ENCODE data around the gene CCDC6. TPM values are rescaled to one million over a fixed set of nuclear protein-coding genes. Genes with fewer than 3 reads are reported as not detected.

CCDC6 gene
- total RNA-seq, 4 donors from 2014 or later = 65.5 to 104 (median 76.2) TPM

DNA sequence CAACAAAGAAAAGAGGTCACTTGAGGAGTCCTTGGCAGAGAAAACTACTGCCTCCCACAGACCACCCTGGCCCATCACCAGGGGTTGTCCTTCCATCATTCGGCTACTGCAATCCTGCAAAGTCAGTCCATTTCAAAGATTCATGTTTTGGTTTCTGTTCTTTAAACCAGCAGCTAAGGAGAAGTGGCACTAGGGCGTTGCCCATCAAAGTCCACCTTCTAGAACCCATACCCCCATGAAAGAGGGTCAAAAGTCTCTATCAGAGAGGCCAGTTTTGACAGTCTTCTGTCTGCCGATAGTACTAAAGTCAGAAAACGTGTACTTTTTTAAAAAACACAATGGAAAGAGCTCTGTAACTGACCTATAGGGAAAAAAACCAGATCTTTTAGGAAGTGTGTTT is 14.4 kb downstream of the CCDC6 start:
- no peak overlapping the region for H3K4me3 ChIP-seq (ENCODE audit: low read depth, poor library complexity, severe bottlenecking)
- WGBS, 2 donors = 72 to 83% methylated on average over 4 of the region's 4 CpGs
- TF ChIP-seq, protein P1, sequence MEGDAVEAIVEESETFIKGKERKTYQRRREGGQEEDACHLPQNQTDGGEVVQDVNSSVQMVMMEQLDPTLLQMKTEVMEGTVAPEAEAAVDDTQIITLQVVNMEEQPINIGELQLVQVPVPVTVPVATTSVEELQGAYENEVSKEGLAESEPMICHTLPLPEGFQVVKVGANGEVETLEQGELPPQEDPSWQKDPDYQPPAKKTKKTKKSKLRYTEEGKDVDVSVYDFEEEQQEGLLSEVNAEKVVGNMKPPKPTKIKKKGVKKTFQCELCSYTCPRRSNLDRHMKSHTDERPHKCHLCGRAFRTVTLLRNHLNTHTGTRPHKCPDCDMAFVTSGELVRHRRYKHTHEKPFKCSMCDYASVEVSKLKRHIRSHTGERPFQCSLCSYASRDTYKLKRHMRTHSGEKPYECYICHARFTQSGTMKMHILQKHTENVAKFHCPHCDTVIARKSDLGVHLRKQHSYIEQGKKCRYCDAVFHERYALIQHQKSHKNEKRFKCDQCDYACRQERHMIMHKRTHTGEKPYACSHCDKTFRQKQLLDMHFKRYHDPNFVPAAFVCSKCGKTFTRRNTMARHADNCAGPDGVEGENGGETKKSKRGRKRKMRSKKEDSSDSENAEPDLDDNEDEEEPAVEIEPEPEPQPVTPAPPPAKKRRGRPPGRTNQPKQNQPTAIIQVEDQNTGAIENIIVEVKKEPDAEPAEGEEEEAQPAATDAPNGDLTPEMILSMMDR (IDR thresholded peaks at IDR 0.05) = no peak
- TF ChIP-seq POLR2A (IDR thresholded peaks at IDR 0.05) = no peak
- no peak for DNase-seq (ENCODE audit: low spot score in 2 of 2)
- intact Hi-C loops (cut with DNase I; ENCODE audit: low total_unique reads) = no loop called here

DNA sequence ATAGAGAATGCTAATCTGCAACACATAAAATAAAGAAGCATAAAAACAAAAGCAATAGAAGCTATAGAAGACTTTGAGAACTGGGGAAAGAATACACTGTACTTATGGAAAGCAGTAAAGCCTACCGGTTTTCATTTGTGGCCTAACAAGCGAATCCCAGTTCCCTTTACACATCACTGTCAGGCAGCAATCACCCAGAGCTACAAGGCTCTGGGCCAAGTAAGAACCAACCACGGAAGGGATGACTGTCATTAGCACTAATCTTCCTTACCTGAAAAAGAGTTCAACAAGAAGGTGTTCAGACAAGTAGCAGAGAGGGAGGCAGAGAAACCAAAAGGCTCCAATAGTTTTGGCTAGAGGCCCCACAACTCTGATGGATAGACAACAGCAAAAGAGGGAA is 15.0 kb downstream of the CCDC6 start:
- H3K4me3 ChIP-seq (ENCODE audit: low read depth, poor library complexity, severe bottlenecking) = no peak overlapping the region
- intact Hi-C loops (cut with DNase I; ENCODE audit: low total_unique reads) = no loop called here
- DNase-seq (ENCODE audit: low spot score in 2 of 2) = no peak
- TF ChIP-seq, protein P1 (IDR thresholded peaks at IDR 0.05) = no peak
- TF ChIP-seq POLR2A (IDR thresholded peaks at IDR 0.05) = no peak
- WGBS, 2 donors = 37 to 50% methylated on average over 3 of the region's 3 CpGs

DNA sequence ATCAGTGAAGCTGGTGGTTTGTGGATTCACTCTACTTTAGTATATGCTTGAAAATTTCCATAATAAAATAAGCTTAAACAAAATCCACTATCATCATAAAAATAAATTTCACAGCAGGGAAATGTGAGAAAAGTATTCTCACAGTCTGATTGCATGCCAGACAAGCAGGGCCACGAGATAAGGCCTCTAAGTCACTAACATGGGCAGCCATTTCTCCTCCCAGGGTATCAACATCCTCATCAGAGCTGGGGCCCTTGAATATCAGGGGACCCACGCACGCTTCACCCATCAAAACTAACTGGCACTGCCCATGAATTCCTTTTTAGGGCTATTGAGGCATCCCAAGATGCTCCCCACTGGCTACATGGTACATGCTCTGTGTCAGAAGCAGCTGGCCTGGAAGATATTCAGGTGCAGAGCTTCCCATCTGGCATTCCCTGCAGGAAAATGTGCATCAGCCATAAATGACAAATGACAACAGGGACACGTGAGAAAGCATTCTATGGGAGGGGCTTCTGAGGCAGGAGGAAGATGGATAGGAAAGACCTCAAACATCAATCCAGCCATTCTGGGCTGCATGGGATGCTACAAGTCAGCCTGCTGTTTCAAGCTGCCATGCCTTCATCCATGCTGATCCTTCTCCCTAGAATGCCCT is 17.4 kb downstream of the CCDC6 start:
- intact Hi-C loops (cut with DNase I; ENCODE audit: low total_unique reads) = no loop called here
- TF ChIP-seq, protein P1 (IDR thresholded peaks at IDR 0.05) = no peak
- no peak for TF ChIP-seq POLR2A (IDR thresholded peaks at IDR 0.05)
- DNase-seq (ENCODE audit: low spot score in 2 of 2) = no peak
- no peak overlapping the region for H3K4me3 ChIP-seq (ENCODE audit: low read depth, poor library complexity, severe bottlenecking)
- WGBS, 2 donors = 70 to 77% methylated on average over 4 of the region's 4 CpGs

DNA sequence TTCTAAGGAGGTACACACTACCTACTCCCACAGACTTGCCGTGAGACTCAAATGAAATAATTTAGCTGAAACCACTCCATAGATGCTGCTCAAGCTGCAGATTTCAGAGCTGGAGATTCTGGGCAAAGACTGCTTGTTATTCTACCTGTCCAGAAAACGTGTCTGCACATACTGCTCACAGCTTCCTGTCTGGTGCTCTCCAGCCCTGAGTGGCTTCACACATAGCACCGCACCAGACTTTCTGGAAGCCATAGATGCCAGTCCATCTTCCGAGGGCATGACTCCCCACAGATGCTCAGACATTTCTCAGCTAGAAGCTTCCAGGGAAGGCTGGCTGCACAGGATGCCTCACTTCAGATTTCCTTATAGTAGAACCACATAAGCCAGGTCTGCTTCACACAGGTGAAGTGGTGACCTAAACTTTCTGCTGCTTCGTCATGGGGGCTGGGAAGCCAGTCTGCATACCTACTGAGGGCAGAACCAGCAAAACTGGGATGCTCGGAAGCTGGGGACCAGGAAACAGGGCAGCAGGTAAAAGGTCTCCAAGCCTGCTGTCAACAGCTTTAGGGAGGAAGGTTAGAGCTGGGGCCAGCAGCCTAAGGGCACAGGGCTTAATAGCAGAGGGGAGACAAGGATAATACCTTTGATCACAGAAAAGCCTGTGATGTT is 18.2 kb downstream of the CCDC6 start:
- WGBS, 2 donors = 73 to 79% methylated on average over 6 of the region's 6 CpGs
- no peak overlapping the region for H3K4me3 ChIP-seq (ENCODE audit: low read depth, poor library complexity, severe bottlenecking)
- no peak for DNase-seq (ENCODE audit: low spot score in 2 of 2)
- intact Hi-C loops (cut with DNase I; ENCODE audit: low total_unique reads) = no loop called here
- no peak for TF ChIP-seq POLR2A (IDR thresholded peaks at IDR 0.05)
- TF ChIP-seq, protein P1 (IDR thresholded peaks at IDR 0.05) = no peak

DNA sequence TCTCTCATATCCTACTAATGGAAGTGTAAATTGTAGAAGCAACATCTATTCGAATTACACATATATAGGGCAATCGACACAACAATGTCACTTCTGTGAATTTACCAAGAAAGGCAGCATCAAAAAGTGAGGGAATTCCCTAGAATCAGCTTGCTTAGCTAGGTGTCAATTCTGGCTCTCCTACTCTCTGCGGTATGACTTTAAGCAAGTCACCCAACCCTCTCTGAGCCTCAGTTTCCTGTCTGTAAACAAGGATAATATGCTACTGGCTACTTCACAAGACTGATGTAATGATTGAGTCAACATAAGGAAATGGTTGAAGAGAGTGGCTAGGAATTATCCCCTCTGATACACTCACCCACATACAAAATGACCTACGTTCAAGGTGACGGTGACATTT is 19.4 kb downstream of the CCDC6 start:
- no peak for TF ChIP-seq POLR2A (IDR thresholded peaks at IDR 0.05)
- TF ChIP-seq, protein P1 (IDR thresholded peaks at IDR 0.05) = no peak
- DNase-seq (ENCODE audit: low spot score in 2 of 2) = no peak
- H3K4me3 ChIP-seq (ENCODE audit: low read depth, poor library complexity, severe bottlenecking) = no peak overlapping the region
- WGBS, 2 donors = 73 to 82% methylated on average over 5 of the region's 5 CpGs
- intact Hi-C loops (cut with DNase I; ENCODE audit: low total_unique reads) = no loop called here

Data from lower leg skin (tissue), 4 donors.